ENCODE data around the gene GPR25. TPM values are rescaled to one million over a fixed set of nuclear protein-coding genes. Genes with fewer than 3 reads are reported as not detected.
"Not testable (repeated sequence)": the region's sequence is repeated elsewhere in the genome, so short reads cannot be mapped to it uniquely, and the experiment has no call there.

The GPR25 gene
- total RNA-seq, 1 experiment from 2014 or later: not detected

DNA sequence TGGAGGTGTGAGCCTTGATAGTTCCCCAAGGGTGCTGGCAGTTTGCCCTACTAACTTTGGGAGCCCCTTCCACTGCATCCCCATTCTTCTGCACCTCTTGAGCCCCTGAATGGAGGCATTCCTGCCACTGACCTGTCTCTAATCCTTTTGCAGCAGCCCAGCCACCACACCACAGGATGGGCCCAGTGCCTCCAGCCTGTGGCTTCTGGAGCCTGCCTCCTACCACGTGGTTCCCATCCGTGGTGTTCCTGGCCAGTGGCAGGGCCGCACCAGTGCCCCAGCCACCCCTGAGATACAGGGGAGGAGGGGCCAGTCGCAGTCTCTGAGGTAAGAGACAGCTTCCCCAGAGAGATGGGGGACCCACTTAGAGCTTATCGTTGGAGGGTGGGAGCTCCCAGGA lies 36.3 kb downstream of the GPR25 start:
- peak overlapping the region; percentile 56 for H3K27ac Mint-ChIP-seq (ENCODE audit: unreplicated experiment)
- H3K36me3 Mint-ChIP-seq (ENCODE audit: insufficient read depth, unreplicated experiment): peaks cover 96% of the 10 kb centered on the region
- H3K4me3 Mint-ChIP-seq (ENCODE audit: low read depth, unreplicated experiment): no peak overlapping the region
- TF ChIP-seq, protein P1, sequence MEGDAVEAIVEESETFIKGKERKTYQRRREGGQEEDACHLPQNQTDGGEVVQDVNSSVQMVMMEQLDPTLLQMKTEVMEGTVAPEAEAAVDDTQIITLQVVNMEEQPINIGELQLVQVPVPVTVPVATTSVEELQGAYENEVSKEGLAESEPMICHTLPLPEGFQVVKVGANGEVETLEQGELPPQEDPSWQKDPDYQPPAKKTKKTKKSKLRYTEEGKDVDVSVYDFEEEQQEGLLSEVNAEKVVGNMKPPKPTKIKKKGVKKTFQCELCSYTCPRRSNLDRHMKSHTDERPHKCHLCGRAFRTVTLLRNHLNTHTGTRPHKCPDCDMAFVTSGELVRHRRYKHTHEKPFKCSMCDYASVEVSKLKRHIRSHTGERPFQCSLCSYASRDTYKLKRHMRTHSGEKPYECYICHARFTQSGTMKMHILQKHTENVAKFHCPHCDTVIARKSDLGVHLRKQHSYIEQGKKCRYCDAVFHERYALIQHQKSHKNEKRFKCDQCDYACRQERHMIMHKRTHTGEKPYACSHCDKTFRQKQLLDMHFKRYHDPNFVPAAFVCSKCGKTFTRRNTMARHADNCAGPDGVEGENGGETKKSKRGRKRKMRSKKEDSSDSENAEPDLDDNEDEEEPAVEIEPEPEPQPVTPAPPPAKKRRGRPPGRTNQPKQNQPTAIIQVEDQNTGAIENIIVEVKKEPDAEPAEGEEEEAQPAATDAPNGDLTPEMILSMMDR (IDR thresholded peaks at IDR 0.05; ENCODE audit: unreplicated experiment): no peak
- no peaks in the 10 kb centered on the region for H3K27me3 Mint-ChIP-seq (ENCODE audit: unreplicated experiment)
- CTCF ChIA-PET: interaction anchor here (0.8 to 1.3 kb wide), 2 partner anchors 18 to 205 kb away, joined by 3 read pairs; no protein-coding TSS in a partner anchor
- intact Hi-C loops (cut with micrococcal nuclease; ENCODE audit: unreplicated experiment): no loop called here
- H3K9me3 Mint-ChIP-seq (ENCODE audit: low read depth, unreplicated experiment): no peaks in the 10 kb centered on the region
- BruUV-seq (replicated peaks): no TSS peak
- peaks cover 20% of the 10 kb centered on the region for H3K4me1 Mint-ChIP-seq (ENCODE audit: low read depth, unreplicated experiment)
- DNase-seq: no peak

DNA sequence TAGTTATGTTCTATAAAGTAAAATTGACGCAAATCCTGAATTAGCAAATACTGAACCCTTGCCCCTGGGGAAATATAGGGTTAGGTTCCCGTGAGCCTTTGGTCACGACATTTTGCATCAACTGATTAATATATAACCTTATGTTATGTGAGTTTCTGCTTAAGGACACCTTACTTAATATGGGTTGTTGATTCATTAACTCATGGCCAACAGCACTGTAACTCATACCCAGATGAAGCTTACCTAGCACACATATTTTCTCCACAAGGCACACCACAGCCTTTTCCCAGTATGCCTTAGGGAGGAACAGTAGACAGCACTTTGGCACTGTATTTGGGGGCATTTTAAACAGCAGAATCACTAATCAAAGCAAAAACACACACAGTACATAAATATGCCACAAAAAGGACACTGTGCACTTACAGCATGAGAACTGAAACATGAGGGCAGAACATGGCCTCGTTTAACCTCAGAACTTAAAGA lies 37.0 kb downstream of the GPR25 start:
- H3K9me3 Mint-ChIP-seq (ENCODE audit: low read depth, unreplicated experiment): no peaks in the 10 kb centered on the region
- H3K27ac Mint-ChIP-seq (ENCODE audit: unreplicated experiment): peak overlapping the region; percentile 56
- CTCF ChIA-PET: no interaction called here
- H3K36me3 Mint-ChIP-seq (ENCODE audit: insufficient read depth, unreplicated experiment): peaks cover 94% of the 10 kb centered on the region
- no TSS peak for BruUV-seq (replicated peaks)
- peaks cover 20% of the 10 kb centered on the region for H3K4me1 Mint-ChIP-seq (ENCODE audit: low read depth, unreplicated experiment)
- no peaks in the 10 kb centered on the region for H3K27me3 Mint-ChIP-seq (ENCODE audit: unreplicated experiment)
- TF ChIP-seq, protein P1 (IDR thresholded peaks at IDR 0.05; ENCODE audit: unreplicated experiment): no peak
- H3K4me3 Mint-ChIP-seq (ENCODE audit: low read depth, unreplicated experiment): no peak overlapping the region
- intact Hi-C loops (cut with micrococcal nuclease; ENCODE audit: unreplicated experiment): no loop called here
- DNase-seq: no peak

DNA sequence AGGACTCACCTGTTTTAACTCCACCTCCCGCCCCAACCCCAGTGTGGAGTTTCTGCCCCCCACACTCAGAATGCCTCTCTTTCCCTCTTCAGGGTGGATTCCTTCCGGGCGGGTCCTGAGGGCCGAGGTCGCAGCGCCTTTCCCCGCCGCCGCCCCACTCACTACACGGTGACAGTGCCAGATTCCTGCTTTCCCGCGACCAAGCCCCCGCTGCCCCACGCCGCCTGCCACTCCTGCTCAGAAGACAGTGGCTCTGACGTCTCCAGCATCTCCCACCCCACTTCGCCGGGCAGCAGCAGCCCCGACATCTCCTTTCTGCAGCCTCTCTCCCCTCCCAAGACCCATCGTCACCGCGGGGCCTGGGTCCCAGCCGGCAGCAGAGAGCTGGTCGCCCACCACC lies 38.6 kb downstream of the GPR25 start:
- no peak overlapping the region for H3K4me3 Mint-ChIP-seq (ENCODE audit: low read depth, unreplicated experiment)
- intact Hi-C loops (cut with micrococcal nuclease; ENCODE audit: unreplicated experiment): no loop called here
- no peaks in the 10 kb centered on the region for H3K9me3 Mint-ChIP-seq (ENCODE audit: low read depth, unreplicated experiment)
- H3K27me3 Mint-ChIP-seq (ENCODE audit: unreplicated experiment): no peaks in the 10 kb centered on the region
- H3K27ac Mint-ChIP-seq (ENCODE audit: unreplicated experiment): peak overlapping the region; percentile 14
- peaks cover 90% of the 10 kb centered on the region for H3K36me3 Mint-ChIP-seq (ENCODE audit: insufficient read depth, unreplicated experiment)
- H3K4me1 Mint-ChIP-seq (ENCODE audit: low read depth, unreplicated experiment): peaks cover 21% of the 10 kb centered on the region
- TF ChIP-seq, protein P1 (IDR thresholded peaks at IDR 0.05; ENCODE audit: unreplicated experiment): no peak
- no TSS peak for BruUV-seq (replicated peaks)
- CTCF ChIA-PET: no interaction called here
- DNase-seq: no peak

DNA sequence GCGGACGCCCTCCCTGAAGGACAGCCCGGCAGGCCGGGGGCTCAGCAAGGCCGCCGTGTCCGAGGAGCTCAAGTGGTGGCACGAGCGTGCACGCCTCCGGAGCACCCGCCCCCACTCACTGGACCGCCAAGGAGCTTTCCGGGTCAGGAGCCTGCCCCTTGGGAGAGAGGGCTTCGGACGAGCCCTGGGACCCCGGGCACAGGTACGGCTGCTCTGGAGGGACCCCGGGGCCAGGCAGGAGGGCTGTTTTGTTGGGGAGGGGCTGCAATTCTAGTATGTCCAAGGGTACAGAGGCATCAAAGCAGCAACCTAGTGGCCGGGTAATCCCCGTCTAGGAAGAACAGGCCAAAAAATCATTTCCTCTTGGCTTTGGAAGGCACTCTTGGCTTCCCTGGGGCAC lies 39.2 kb downstream of the GPR25 start:
- DNase-seq; H3K27me3 Mint-ChIP-seq (ENCODE audit: unreplicated experiment); H3K4me3 Mint-ChIP-seq (ENCODE audit: low read depth, unreplicated experiment); BruUV-seq (replicated peaks); H3K9me3 Mint-ChIP-seq (ENCODE audit: low read depth, unreplicated experiment); CTCF ChIA-PET; H3K27ac Mint-ChIP-seq (ENCODE audit: unreplicated experiment); intact Hi-C loops (cut with micrococcal nuclease; ENCODE audit: unreplicated experiment): not testable (repeated sequence)
- Mint-ChIP-seq H3K36me3 (ENCODE audit: insufficient read depth, unreplicated experiment) (peaks cover 90% of the 10 kb centered on the region), H3K4me1 (ENCODE audit: low read depth, unreplicated experiment) (peaks cover 27% of the 10 kb centered on the region)

DNA sequence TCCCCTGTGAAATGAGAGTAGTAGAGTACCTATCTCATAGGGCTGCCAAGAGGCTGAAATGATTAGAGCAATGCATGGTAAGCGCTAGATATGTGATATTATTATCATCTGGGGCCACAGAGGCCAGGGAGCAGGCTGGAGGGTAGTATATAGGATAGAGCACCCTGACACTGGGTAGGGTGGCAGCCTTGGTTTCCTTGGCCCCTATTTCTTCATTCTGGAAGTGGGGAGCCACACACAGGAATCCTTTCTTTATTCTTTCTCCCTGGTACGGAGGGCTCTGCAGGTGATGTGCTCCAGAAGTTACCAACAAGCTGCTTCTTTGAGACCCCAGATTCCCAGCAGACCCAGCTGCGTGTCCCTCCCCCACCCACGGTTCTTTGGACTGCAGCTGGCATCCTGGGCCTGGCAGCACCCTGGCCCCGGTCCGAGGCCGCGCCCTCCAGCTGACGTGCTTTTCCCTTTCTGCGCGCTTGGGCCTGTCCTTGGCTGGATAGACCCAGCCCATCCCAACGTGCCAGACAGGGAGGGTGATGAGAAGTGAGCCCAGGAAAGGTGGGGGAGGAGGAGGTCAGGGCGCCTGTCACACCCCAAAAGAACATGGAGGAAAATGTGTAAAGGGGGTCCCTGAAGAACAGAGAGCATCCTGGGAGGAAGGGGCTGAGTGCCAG lies 40.1 kb downstream of the GPR25 start:
- Mint-ChIP-seq H3K4me1 (ENCODE audit: low read depth, unreplicated experiment) (peaks cover 21% of the 10 kb centered on the region), H3K36me3 (ENCODE audit: insufficient read depth, unreplicated experiment) (peaks cover 86% of the 10 kb centered on the region), H3K27me3 (ENCODE audit: unreplicated experiment) (no peaks in the 10 kb centered on the region), H3K4me3 (ENCODE audit: low read depth, unreplicated experiment) (no peak overlapping the region), H3K9me3 (ENCODE audit: low read depth, unreplicated experiment) (no peaks in the 10 kb centered on the region), H3K27ac (ENCODE audit: unreplicated experiment) (no peak overlapping the region)
- BruUV-seq (replicated peaks): no TSS peak
- intact Hi-C loops (cut with micrococcal nuclease; ENCODE audit: unreplicated experiment): no loop called here
- no peak for DNase-seq
- CTCF ChIA-PET: interaction anchor here (0.6 kb wide), 1 partner anchor 938 kb away, joined by 6 read pairs; no protein-coding TSS in a partner anchor
- TF ChIP-seq, protein P1 (IDR thresholded peaks at IDR 0.05; ENCODE audit: unreplicated experiment): no peak

Measured in Calu3 (cell line).